ENCODE measurements around the gene ABCB11. TPM values are rescaled to one million over a fixed set of nuclear protein-coding genes. Genes with fewer than 3 reads are reported as not detected.

Gene ABCB11
- total and polyA plus RNA-seq, 7 donors: 0.01 to 0.12 (median 0.04) TPM; not detected in 2

DNA sequence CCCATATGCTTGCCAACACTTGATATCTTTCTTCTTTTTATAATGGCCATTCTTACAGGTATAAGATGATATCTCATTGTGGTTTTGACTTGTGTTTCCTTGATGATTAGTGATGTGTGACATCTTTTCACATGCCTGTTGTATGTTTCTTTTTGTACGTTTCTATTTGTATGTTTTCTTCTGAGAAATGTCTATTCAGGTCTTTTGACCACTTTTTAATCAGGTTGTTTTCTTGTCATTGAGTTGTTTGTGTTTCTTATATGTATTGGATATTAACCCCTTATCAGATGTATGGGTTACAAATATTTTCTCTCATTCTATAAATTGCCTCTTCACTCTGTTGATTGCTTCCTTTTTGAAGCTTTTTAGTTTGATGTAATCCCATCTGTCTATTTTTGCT, 42.4 kb downstream of the ABCB11 start:
- Histone ChIP-seq H3K9me3 (no peaks in the 10 kb centered on the region), H3K36me3 (ENCODE audit: insufficient read depth in 1 of 2, low read depth in 1 of 2) (no peaks in the 10 kb centered on the region), H3K27me3 (ENCODE audit: insufficient read depth in 3 of 3, low read length in 2 of 3) (no peaks in the 10 kb centered on the region), H3K4me1 (no peaks in the 10 kb centered on the region), H3K27ac (no peak overlapping the region), H3K4me3 (no peak overlapping the region)
- intact Hi-C loops (cut with DNase I): no loop called here
- 67 to 79% (median 76%) methylated on average over 1 of the region's 1 CpG for WGBS, 3 donors
- DNase-seq: no peak
- TF ChIP-seq, protein P1, sequence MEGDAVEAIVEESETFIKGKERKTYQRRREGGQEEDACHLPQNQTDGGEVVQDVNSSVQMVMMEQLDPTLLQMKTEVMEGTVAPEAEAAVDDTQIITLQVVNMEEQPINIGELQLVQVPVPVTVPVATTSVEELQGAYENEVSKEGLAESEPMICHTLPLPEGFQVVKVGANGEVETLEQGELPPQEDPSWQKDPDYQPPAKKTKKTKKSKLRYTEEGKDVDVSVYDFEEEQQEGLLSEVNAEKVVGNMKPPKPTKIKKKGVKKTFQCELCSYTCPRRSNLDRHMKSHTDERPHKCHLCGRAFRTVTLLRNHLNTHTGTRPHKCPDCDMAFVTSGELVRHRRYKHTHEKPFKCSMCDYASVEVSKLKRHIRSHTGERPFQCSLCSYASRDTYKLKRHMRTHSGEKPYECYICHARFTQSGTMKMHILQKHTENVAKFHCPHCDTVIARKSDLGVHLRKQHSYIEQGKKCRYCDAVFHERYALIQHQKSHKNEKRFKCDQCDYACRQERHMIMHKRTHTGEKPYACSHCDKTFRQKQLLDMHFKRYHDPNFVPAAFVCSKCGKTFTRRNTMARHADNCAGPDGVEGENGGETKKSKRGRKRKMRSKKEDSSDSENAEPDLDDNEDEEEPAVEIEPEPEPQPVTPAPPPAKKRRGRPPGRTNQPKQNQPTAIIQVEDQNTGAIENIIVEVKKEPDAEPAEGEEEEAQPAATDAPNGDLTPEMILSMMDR (IDR thresholded peaks at IDR 0.05): no peak
- ATAC-seq: no peak

DNA sequence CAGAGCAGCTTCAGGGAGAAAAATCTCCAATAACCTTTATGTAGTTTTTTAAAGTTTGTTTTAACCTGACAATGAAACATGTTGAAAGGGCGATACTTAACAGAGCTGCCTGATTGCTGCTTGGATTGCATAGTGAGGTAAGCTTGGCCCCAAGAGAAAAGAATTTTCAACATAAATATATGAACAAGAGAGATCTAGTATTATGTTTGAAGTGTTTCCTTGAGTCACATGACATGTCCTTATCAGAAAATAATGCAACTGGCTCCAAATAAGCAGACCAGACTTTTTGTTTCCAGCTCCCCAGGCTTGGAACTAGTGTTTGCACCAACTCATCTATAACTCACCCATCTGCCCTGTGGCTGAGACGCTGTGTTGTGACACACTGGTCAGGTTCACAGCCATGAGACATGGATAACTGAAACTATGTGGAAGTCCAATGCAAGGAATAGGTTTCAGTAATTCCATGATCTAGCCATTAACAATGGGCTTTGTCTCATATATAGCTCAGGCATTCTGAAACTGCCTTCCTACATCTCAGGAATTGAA, 44.7 kb downstream of the ABCB11 start:
- DNase-seq: no peak
- 87 to 90% (median 90%) methylated on average over 2 of the region's 2 CpGs for WGBS, 3 donors

DNA sequence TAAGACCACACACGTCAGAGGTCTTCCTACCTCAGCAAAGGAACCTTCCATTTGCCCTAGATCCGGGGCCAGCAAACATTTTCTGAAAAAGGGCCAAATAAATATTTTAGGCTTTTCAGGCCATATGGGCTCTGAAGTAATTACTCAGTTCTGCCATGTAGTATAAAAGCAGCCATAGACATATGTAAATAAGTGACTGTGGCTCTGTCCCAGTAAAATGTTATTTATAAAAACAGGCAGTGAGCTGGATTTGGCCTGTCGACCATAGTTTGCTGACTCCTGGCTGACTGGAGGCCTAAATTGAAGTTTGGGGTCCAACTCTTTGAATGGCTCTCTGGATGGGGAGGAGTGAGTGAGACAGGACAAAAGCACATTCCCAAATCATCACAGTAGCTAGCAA, 49.5 kb downstream of the ABCB11 start:
- no peaks in the 10 kb centered on the region for H3K9me3 ChIP-seq
- DNase-seq (no peak), ATAC-seq (no peak)
- H3K4me3 ChIP-seq: no peak overlapping the region
- H3K27me3 ChIP-seq (ENCODE audit: insufficient read depth in 3 of 3, low read length in 2 of 3): no peaks in the 10 kb centered on the region
- H3K4me1 ChIP-seq: no peaks in the 10 kb centered on the region
- TF ChIP-seq, protein P1 (IDR thresholded peaks at IDR 0.05): no peak
- intact Hi-C loops (cut with DNase I): no loop called here
- H3K36me3 ChIP-seq (ENCODE audit: insufficient read depth in 1 of 2, low read depth in 1 of 2): no peaks in the 10 kb centered on the region
- WGBS, 3 donors: 82 to 88% (median 83%) methylated on average over 3 of the region's 3 CpGs
- H3K27ac ChIP-seq: no peak overlapping the region

More for the DNA sequence above, 44.7 kb downstream of the ABCB11 start:
- H3K4me1 ChIP-seq: no peaks in the 10 kb centered on the region
- H3K27ac ChIP-seq: no peak overlapping the region
- H3K27me3 ChIP-seq (ENCODE audit: insufficient read depth in 3 of 3, low read length in 2 of 3): no peaks in the 10 kb centered on the region
- intact Hi-C loops (cut with DNase I): no loop called here
- TF ChIP-seq, protein P1 (IDR thresholded peaks at IDR 0.05): no peak
- H3K4me3 ChIP-seq: no peak overlapping the region
- ATAC-seq: no peak
- H3K9me3 ChIP-seq: no peaks in the 10 kb centered on the region
- H3K36me3 ChIP-seq (ENCODE audit: insufficient read depth in 1 of 2, low read depth in 1 of 2): no peaks in the 10 kb centered on the region

DNA sequence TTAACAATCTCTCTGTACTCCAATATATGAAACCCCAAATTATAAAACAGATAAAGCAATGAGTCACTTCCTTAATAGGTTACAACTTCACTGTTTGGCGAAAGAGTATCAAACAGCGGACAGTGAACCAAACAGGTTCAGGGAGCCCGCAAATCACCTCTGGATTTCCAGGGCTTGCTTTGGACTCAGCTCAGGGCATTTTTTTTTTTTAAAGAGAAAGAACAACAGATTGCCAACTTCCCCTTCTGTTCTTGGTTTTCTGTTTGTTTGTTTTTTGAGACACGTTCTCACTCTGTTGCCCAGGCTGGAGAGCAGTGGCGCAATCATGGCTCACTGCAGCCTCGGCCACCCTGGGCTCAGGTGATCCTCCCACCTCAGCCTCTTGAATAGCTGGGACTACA, 52.7 kb downstream of the ABCB11 start:
- H3K27ac ChIP-seq: no peak overlapping the region
- intact Hi-C loops (cut with DNase I): no loop called here
- TF ChIP-seq, protein P1 (IDR thresholded peaks at IDR 0.05): no peak

DNA sequence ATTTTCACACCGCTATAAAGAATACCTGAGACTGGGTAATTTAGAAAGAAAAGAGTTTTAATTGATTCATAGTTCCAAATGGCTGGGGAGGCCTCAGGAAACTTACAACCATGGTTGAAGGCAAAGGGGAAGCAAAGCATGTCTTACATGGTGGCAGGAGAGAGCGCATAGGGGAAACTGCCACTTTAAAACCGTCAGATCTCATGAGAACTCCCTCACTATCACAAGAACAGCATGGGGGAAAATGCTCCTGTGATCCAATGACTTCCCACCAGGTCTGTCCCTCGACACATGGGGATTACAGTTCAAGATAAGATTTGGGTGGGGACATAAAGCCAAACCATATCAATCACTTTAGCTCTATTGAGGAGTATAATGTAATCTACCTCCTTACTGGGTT, 53.5 kb downstream of the ABCB11 start:
- H3K9me3 ChIP-seq: no peaks in the 10 kb centered on the region

More for the DNA sequence above, 52.7 kb downstream of the ABCB11 start:
- WGBS, 3 donors: 89 to 90% (median 89%) methylated on average over 6 of the region's 6 CpGs
- no peaks in the 10 kb centered on the region for H3K4me1 ChIP-seq
- no peak overlapping the region for H3K4me3 ChIP-seq
- no peak for ATAC-seq
- no peaks in the 10 kb centered on the region for H3K9me3 ChIP-seq
- peak in 1 of 2 donors; percentile 30 for DNase-seq
- no peaks in the 10 kb centered on the region for H3K27me3 ChIP-seq (ENCODE audit: insufficient read depth in 3 of 3, low read length in 2 of 3)
- H3K36me3 ChIP-seq (ENCODE audit: insufficient read depth in 1 of 2, low read depth in 1 of 2): no peaks in the 10 kb centered on the region

More for the DNA sequence above, 53.5 kb downstream of the ABCB11 start:
- H3K36me3 ChIP-seq (ENCODE audit: insufficient read depth in 1 of 2, low read depth in 1 of 2): no peaks in the 10 kb centered on the region
- no peaks in the 10 kb centered on the region for H3K4me1 ChIP-seq
- H3K27me3 ChIP-seq (ENCODE audit: insufficient read depth in 3 of 3, low read length in 2 of 3): no peaks in the 10 kb centered on the region
- H3K4me3 ChIP-seq: no peak overlapping the region
- H3K27ac ChIP-seq: no peak overlapping the region
- TF ChIP-seq, protein P1 (IDR thresholded peaks at IDR 0.05): no peak
- ATAC-seq: no peak
- DNase-seq: no peak
- 73 to 83% (median 79%) methylated on average over 4 of the region's 4 CpGs for WGBS, 3 donors
- intact Hi-C loops (cut with DNase I): no loop called here
